Measurements from ENCODE around the gene FBXO11. TPM values are rescaled to one million over a fixed set of nuclear protein-coding genes. Genes with fewer than 3 reads are reported as not detected.

FBXO11 gene
- total RNA-seq, 2 donors from 2014 or later: 53.8 to 99.8 TPM

DNA sequence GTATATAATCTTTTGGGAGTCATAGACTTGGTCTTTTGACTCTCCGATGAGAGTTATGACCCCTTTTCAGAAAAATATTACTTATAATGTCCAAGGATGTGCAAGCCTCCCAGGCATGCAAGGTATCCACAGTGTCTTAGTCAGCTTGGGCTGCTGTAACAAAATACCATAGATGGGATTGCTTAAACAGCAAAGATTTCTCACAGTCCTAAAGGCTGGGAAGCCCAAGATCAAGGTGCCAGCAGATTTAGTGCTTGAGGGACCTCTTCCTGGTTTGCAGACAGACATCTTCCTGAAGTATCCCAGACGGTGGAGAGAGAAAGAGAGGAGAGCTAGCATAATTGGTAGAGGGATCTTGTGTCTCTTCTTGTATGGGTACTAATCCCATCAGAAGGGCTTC lies 35.6 kb upstream of the FBXO11 start:
- no peaks in the 10 kb centered on the region for H3K27me3 ChIP-seq (replicated peaks; ENCODE audit: insufficient read depth)
- DNase-seq (ENCODE audit: low spot score): no peak
- no peak overlapping the region for H3K27ac ChIP-seq
- H3K4me1 ChIP-seq (ENCODE audit: control insufficient read depth in 1 of 2, low read depth in 2 of 2): no peaks in the 10 kb centered on the region
- H3K4me3 ChIP-seq: no peak overlapping the region
- H3K36me3 ChIP-seq: no peaks in the 10 kb centered on the region
- H3K9me3 ChIP-seq: no peaks in the 10 kb centered on the region
- ATAC-seq (ENCODE audit: insufficient number of reproducible peaks, low FRiP score, low read depth): no peak
- TF ChIP-seq, protein P1, sequence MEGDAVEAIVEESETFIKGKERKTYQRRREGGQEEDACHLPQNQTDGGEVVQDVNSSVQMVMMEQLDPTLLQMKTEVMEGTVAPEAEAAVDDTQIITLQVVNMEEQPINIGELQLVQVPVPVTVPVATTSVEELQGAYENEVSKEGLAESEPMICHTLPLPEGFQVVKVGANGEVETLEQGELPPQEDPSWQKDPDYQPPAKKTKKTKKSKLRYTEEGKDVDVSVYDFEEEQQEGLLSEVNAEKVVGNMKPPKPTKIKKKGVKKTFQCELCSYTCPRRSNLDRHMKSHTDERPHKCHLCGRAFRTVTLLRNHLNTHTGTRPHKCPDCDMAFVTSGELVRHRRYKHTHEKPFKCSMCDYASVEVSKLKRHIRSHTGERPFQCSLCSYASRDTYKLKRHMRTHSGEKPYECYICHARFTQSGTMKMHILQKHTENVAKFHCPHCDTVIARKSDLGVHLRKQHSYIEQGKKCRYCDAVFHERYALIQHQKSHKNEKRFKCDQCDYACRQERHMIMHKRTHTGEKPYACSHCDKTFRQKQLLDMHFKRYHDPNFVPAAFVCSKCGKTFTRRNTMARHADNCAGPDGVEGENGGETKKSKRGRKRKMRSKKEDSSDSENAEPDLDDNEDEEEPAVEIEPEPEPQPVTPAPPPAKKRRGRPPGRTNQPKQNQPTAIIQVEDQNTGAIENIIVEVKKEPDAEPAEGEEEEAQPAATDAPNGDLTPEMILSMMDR (IDR thresholded peaks at IDR 0.05): no peak

DNA sequence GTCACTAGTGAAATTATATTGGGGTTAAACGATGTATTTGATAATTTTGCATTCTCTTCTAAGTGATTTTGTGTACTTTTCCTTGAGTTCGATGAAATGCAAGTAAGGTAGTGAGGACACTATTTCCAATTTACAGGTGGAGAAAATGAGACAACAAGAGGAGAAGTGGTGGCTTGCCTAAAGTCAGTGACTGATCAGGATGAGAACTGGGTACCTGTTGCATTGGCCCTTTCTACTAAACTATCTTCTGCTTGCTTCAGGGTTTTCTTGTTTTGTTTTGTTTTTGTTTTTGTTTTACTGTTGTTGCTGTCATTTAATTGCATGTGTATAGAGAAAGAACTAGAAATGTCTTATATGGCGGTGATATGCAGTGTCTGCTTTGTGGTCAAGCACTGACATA lies 31.4 kb upstream of the FBXO11 start:
- Histone ChIP-seq H3K36me3 (no peaks in the 10 kb centered on the region), H3K27me3 (replicated peaks; ENCODE audit: insufficient read depth) (no peaks in the 10 kb centered on the region), H3K4me1 (ENCODE audit: control insufficient read depth in 1 of 2, low read depth in 2 of 2) (no peaks in the 10 kb centered on the region), H3K9me3 (no peaks in the 10 kb centered on the region), H3K4me3 (no peak overlapping the region), H3K27ac (no peak overlapping the region)
- TF ChIP-seq, protein P1 (IDR thresholded peaks at IDR 0.05): no peak
- no peak for DNase-seq (ENCODE audit: low spot score)
- ATAC-seq (ENCODE audit: insufficient number of reproducible peaks, low FRiP score, low read depth): no peak

DNA sequence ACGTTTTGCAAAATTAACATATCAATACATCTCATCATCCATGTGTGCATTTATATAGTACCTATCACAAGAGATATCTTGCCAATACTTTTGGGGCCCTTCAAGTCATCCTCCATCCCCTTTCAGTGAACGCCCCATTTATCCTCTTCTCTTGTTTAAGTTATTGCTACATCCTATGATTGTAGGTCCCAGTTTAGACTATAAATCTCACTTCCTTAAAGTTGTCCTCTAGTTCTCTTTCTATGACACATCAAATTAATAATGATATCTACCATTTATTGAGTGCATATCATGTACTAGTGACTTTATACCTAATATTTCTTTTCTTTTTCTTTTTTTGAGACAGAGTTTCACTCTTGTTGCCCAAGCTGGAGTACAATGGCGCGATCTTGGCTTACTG lies 28.8 kb upstream of the FBXO11 start:
- Histone ChIP-seq H3K27ac (no peak overlapping the region), H3K36me3 (no peaks in the 10 kb centered on the region), H3K27me3 (replicated peaks; ENCODE audit: insufficient read depth) (no peaks in the 10 kb centered on the region), H3K4me1 (ENCODE audit: control insufficient read depth in 1 of 2, low read depth in 2 of 2) (no peaks in the 10 kb centered on the region), H3K9me3 (no peaks in the 10 kb centered on the region), H3K4me3 (no peak overlapping the region)
- DNase-seq (ENCODE audit: low spot score) (no peak), ATAC-seq (ENCODE audit: insufficient number of reproducible peaks, low FRiP score, low read depth) (no peak)
- TF ChIP-seq, protein P1 (IDR thresholded peaks at IDR 0.05): no peak

DNA sequence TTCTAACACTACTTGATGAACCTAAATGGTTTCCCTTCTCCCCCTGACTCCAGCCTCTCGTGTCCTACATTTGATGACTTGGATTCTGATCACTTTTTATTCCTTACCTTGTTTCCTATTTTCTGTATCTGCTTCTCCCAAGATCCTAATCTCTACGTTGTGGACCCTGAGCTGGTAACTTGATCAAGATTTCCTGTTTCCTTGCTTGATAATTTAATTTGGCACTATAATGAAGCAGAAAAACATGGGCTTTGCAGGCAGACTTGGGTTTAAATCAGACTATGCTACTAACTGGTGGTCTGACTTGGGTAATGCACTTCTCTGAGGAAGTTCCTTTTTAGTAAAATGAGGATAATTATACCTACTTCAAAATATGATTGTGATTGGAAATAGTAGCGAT lies 11.7 kb upstream of the FBXO11 start:
- Histone ChIP-seq H3K36me3 (no peaks in the 10 kb centered on the region), H3K27me3 (replicated peaks; ENCODE audit: insufficient read depth) (no peaks in the 10 kb centered on the region), H3K4me1 (ENCODE audit: control insufficient read depth in 1 of 2, low read depth in 2 of 2) (no peaks in the 10 kb centered on the region), H3K27ac (no peak overlapping the region), H3K9me3 (no peaks in the 10 kb centered on the region), H3K4me3 (no peak overlapping the region)
- ATAC-seq (ENCODE audit: insufficient number of reproducible peaks, low FRiP score, low read depth): no peak
- TF ChIP-seq, protein P1 (IDR thresholded peaks at IDR 0.05): no peak
- DNase-seq (ENCODE audit: low spot score): no peak

DNA sequence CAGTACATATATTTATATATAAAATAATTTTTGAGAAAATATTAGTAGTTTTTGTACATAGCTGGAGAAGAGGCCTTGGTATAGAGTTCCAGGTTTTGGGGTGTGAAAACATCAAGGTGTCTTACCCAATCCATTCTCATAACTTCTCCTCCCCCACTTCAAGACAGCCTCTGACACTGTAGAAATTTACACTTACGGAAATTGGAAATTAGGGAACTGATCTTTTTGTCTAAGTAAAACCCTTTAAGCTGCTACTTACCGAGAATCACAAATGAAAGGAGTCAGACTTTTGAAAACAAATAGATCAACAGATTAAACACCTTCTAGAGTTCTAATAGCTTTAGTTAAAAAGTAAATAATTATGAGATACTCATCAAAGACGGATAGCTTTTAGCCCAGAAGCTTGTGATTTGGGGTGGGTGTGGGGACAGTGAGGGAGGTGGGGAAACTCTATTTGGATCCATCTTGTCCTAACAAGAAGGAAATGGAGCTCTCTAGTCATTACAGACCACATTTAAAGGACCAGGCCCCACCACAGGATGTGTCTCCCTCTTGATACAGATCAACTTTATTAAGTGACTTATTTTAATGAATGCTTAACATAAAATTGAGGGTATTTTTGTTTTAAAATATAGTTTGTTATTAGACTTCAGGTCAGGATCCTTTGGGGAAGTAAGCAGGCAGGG lies 11.1 kb upstream of the FBXO11 start:
- H3K27me3 ChIP-seq (replicated peaks; ENCODE audit: insufficient read depth): no peaks in the 10 kb centered on the region
- no peaks in the 10 kb centered on the region for H3K9me3 ChIP-seq
- no peak for ATAC-seq (ENCODE audit: insufficient number of reproducible peaks, low FRiP score, low read depth)
- no peaks in the 10 kb centered on the region for H3K4me1 ChIP-seq (ENCODE audit: control insufficient read depth in 1 of 2, low read depth in 2 of 2)
- no peak overlapping the region for H3K27ac ChIP-seq
- no peak overlapping the region for H3K4me3 ChIP-seq
- H3K36me3 ChIP-seq: no peaks in the 10 kb centered on the region
- no peak for DNase-seq (ENCODE audit: low spot score)
- TF ChIP-seq, protein P1 (IDR thresholded peaks at IDR 0.05): no peak

Measured in thoracic aorta (tissue), 2 donors.